PFSK-1 (cell line): ENCODE results near the gene UBE2J1.

ENCODE experiments used
- FOXP2 ChIP-seq: optimal IDR thresholded peaks from 2 replicates; pipeline ENCODE3; 2011; ENCODE audit warnings: borderline replicate concordance, control low read depth, inconsistent platforms; ENCODE audit not compliant: insufficient read depth; ENCODE audit errors: extremely low read length, extremely low read depth
- POLR2AphosphoS5 ChIP-seq: IDR thresholded peaks from 2 replicates; pipeline ENCODE4 v1.6.1; 2012; ENCODE audit warnings: low read depth, mild to moderate bottlenecking, control low read depth, low read length, moderate library complexity
- SIN3A ChIP-seq: IDR thresholded peaks from 2 replicates; pipeline ENCODE4 v1.6.1; 2012; ENCODE audit warnings: mild to moderate bottlenecking, low read length, moderate library complexity, borderline replicate concordance; ENCODE audit not compliant: insufficient read depth
- TAF1 ChIP-seq: IDR thresholded peaks from 2 replicates; pipeline ENCODE4 v1.6.1; 2012; ENCODE audit warnings: low read length, control low read depth, borderline replicate concordance; ENCODE audit not compliant: insufficient read depth
- TF ChIP-seq, protein P1 (sequence below), 2 experiments: IDR thresholded peaks; 2 replicates each; pipeline versions ENCODE4 v1.6.1 to v1.8.0; 2011 to 2012; ENCODE audit warnings: low read depth in 2 of 2, low read length in 2 of 2, control low read depth in 1 of 2, inconsistent platforms in 1 of 2, mild to moderate bottlenecking in 1 of 2, moderate library complexity in 1 of 2; ENCODE audit not compliant: insufficient read depth in 1 of 2

Gene UBE2J1

DNA sequence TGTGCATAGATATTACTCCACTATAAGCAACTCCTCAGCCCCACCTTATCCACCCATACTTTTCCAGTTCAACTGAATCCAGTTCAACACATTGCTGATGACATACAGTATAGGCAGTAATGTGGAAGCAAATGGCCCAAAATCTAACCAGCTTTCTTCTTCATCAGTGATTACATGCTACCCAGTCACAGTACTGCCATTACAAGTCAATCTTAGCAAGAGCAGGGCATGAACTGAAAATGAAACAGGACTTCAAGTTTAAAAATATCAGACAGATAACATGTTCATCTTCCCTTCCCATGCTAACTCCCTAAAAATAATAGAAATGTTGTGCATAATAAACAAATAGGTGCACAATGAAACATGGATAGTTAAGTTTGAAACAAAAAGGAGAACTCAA is 40.3 kb upstream of the UBE2J1 start:
- TF ChIP-seq TAF1 = no peak
- TF ChIP-seq FOXP2 = no peak
- TF ChIP-seq, protein P1, sequence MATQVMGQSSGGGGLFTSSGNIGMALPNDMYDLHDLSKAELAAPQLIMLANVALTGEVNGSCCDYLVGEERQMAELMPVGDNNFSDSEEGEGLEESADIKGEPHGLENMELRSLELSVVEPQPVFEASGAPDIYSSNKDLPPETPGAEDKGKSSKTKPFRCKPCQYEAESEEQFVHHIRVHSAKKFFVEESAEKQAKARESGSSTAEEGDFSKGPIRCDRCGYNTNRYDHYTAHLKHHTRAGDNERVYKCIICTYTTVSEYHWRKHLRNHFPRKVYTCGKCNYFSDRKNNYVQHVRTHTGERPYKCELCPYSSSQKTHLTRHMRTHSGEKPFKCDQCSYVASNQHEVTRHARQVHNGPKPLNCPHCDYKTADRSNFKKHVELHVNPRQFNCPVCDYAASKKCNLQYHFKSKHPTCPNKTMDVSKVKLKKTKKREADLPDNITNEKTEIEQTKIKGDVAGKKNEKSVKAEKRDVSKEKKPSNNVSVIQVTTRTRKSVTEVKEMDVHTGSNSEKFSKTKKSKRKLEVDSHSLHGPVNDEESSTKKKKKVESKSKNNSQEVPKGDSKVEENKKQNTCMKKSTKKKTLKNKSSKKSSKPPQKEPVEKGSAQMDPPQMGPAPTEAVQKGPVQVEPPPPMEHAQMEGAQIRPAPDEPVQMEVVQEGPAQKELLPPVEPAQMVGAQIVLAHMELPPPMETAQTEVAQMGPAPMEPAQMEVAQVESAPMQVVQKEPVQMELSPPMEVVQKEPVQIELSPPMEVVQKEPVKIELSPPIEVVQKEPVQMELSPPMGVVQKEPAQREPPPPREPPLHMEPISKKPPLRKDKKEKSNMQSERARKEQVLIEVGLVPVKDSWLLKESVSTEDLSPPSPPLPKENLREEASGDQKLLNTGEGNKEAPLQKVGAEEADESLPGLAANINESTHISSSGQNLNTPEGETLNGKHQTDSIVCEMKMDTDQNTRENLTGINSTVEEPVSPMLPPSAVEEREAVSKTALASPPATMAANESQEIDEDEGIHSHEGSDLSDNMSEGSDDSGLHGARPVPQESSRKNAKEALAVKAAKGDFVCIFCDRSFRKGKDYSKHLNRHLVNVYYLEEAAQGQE (IDR thresholded peaks at IDR 0.05; ENCODE audit: insufficient read depth in 1 of 2, low read depth in 2 of 2, low read length in 2 of 2) = no peak
- TF ChIP-seq SIN3A = no peak
- no peak for TF ChIP-seq POLR2AphosphoS5

DNA sequence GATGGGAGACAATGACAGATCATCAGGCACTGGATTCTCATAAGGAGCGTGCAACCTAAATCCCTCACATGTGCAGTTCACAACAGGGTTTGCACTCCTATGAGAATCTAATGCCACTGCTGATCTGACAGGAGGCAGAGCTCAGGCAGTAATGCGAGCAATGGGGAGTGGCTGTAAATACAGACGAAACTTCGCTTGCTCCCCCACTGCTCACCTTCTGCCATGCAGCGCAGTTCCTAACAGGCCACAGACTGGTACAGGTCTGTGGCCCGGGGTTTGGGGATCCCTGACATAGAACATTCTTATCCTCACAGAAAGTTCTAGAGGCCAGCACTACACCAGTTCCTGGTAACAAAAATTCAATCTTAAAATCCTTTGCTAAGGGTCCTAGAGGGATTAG is 36.3 kb upstream of the UBE2J1 start:
- TF ChIP-seq, protein P1 (IDR thresholded peaks at IDR 0.05; ENCODE audit: insufficient read depth in 1 of 2, low read depth in 2 of 2, low read length in 2 of 2) = no peak
- TF ChIP-seq POLR2AphosphoS5 (no peak), FOXP2 (no peak), TAF1 (no peak), SIN3A (no peak)

DNA sequence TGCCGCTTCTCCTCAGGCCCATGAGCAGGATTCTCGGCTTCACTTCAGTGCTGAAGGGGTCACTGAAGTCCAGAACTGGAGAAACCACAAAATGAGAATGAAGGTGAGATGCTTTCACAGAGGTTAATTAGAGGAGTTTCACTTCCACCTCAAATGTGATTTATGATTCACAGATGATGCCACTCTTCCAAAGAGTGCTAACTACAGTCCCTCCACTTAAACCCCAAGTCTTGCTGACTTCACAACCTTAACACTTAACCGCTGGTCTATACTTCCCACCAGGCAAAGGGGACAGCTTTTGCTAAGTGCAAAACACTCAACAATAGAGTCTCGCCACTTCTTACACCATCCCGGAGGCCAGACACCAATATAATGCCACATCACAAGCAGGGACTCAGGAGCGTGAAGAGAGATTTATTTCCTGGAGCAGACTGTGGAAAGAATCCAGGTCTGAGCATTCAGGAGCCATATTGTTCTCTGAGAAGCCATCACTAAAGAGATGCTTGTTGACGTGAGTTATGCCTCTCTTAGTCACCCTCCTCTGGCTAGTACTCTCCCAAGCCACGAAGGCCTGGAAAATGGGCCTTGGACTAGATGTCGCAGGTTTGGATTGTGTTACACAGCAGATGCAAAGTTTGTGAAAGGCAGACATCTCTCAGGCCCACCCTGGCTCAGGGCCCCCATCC is 35.1 kb upstream of the UBE2J1 start:
- TF ChIP-seq SIN3A (no peak), POLR2AphosphoS5 (no peak), FOXP2 (no peak), TAF1 (no peak)
- TF ChIP-seq, protein P1 (IDR thresholded peaks at IDR 0.05; ENCODE audit: insufficient read depth in 1 of 2, low read depth in 2 of 2, low read length in 2 of 2) = no peak

DNA sequence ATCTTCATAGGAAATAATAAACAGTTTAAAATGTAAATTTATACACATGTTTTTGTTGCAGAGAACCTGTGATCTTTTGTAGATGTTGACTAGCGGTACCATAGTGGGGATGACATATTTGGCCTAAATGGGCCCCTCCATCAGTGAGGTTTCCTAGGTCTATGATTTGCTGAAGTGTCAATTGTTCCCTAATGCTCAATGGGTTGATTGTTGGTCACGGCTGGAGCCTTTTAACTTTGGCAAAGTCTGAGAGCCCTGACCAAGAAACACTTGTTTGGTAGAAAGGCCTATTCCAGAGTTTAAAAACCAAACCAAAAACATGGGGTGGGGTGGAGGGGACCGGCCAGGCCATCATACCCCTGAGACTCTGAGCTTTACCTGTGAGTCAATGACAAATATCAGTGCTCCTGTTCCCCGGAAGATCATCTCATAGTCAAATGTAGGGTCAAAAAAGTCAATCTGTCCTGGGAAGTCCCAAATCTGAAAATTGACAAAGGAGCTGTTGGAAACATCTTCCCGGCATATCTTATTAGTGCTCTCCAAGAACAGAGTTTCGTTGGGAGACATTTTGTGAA is 34.5 kb upstream of the UBE2J1 start:
- TF ChIP-seq FOXP2 (no peak), SIN3A (no peak), POLR2AphosphoS5 (no peak), TAF1 (no peak)
- TF ChIP-seq, protein P1 (IDR thresholded peaks at IDR 0.05; ENCODE audit: insufficient read depth in 1 of 2, low read depth in 2 of 2, low read length in 2 of 2) = no peak

DNA sequence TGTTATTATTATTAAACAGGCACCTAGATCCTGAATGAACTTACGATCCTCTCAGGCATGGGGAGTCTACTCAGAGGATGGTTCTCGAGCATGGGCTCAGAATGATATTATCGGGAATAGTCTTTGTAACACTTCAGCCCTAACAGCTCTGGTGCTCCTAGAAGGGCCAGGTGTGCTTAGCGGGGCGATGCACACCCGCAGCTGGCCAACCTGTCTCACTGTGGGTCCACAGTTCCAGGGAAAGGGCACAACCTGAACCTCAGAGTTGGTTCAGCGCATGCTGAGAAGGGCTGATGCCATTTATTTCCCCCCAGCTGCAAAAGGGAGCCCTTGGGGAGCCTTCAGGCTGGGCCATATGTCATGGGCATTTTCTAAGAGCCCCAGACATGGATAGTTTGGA is 33.3 kb upstream of the UBE2J1 start:
- TF ChIP-seq FOXP2 = no peak
